ENCODE results near the gene RASA2. TPM values are rescaled to one million over a fixed set of nuclear protein-coding genes. Genes with fewer than 3 reads are reported as not detected.

Gene RASA2
- total RNA-seq, 1 experiment from 2014 or later, result 14.5 TPM

GRCh38 chr3:141491081-141491480 is 4.3 kb downstream of the RASA2 start:
- CTCF ChIA-PET, result no interaction called here
- POLR2A ChIA-PET, result no interaction called here
- no TSS peak for BruUV-seq (replicated peaks)
- Histone ChIP-seq H3K9me3 (ENCODE audit: control insufficient read depth, insufficient read depth, low read depth, low read length) (no peaks in the 10 kb centered on the region), H3K27ac (ENCODE audit: low read length) (no peak overlapping the region), H3K27me3 (ENCODE audit: control insufficient read depth, insufficient read depth, low read length) (no peaks in the 10 kb centered on the region), H3K36me3 (ENCODE audit: control insufficient read depth, insufficient read depth, low read length) (no peaks in the 10 kb centered on the region), H3K4me3 (ENCODE audit: low read depth in 2 of 2, low read length in 2 of 2) (no peak overlapping the region), H3K4me1 (ENCODE audit: control insufficient read depth, insufficient read depth, low read length) (peaks cover 9% of the 10 kb centered on the region)
- intact Hi-C loops (cut with micrococcal nuclease; ENCODE audit: unreplicated experiment) (no loop called here), in situ Hi-C loops (cut with HindIII; ENCODE audit: low pct_unique_long_range_greater_than_20kb, low sequenced_read_pairs) (no loop called here)
- TF ChIP-seq POLR2AphosphoS5 (IDR thresholded peaks at IDR 0.05; ENCODE audit: low read depth, low read length), result no peak
- TF ChIP-seq SIN3A (IDR thresholded peaks at IDR 0.05; ENCODE audit: borderline replicate concordance, insufficient read depth, low read depth, low read length), result no peak
- no peak for TF ChIP-seq TCF7L2 (IDR thresholded peaks at IDR 0.05; ENCODE audit: low read depth, low read length)
- TF ChIP-seq CTCF (IDR thresholded peaks at IDR 0.05), result no peak
- no peak for TF ChIP-seq REST (IDR thresholded peaks at IDR 0.05; ENCODE audit: insufficient read depth in 1 of 2, low read depth in 2 of 2, low read length in 1 of 2)
- DNase-seq (ENCODE audit: low read depth, low spot score) (no peak), ATAC-seq (no peak)

- no TSS peak for BruUV-seq (replicated peaks)
- DNase-seq (ENCODE audit: low read depth, low spot score) (no peak), ATAC-seq (no peak)
- in situ Hi-C loops (cut with HindIII; ENCODE audit: low pct_unique_long_range_greater_than_20kb, low sequenced_read_pairs) (no loop called here), intact Hi-C loops (cut with micrococcal nuclease; ENCODE audit: unreplicated experiment) (no loop called here)
- no peaks in the 10 kb centered on the region for H3K9me3 ChIP-seq (ENCODE audit: control insufficient read depth, insufficient read depth, low read depth, low read length)
- H3K36me3 ChIP-seq (ENCODE audit: control insufficient read depth, insufficient read depth, low read length), result no peaks in the 10 kb centered on the region
- no peak overlapping the region for H3K27ac ChIP-seq (ENCODE audit: low read length)
- CTCF ChIA-PET, result interaction anchor here (0.6 kb wide), 1 partner anchor 188 kb away, joined by 10 read pairs; no protein-coding TSS in a partner anchor
- H3K4me3 ChIP-seq (ENCODE audit: low read depth in 2 of 2, low read length in 2 of 2), result no peak overlapping the region
- POLR2A ChIA-PET, result interaction anchor here (0.6 kb wide), 1 partner anchor 145 kb away, joined by 9 read pairs; no protein-coding TSS in a partner anchor
- H3K4me1 ChIP-seq (ENCODE audit: control insufficient read depth, insufficient read depth, low read length), result peaks cover 6% of the 10 kb centered on the region
- H3K27me3 ChIP-seq (ENCODE audit: control insufficient read depth, insufficient read depth, low read length), result no peaks in the 10 kb centered on the region
- TF ChIP-seq CTCF (IDR thresholded peaks at IDR 0.05) (no peak), TCF7L2 (IDR thresholded peaks at IDR 0.05; ENCODE audit: low read depth, low read length) (no peak), SIN3A (IDR thresholded peaks at IDR 0.05; ENCODE audit: borderline replicate concordance, insufficient read depth, low read depth, low read length) (no peak), POLR2AphosphoS5 (IDR thresholded peaks at IDR 0.05; ENCODE audit: low read depth, low read length) (no peak)
Measured at GRCh38 chr3:141491929-141492328, 5.1 kb downstream of the RASA2 start.
